GM12878 (cell line): ENCODE results near the gene PIK3R3. TPM values are rescaled to one million over a fixed set of nuclear protein-coding genes. Genes with fewer than 3 reads are reported as not detected.

ENCODE experiments used
- ATAC-seq: fragments of 200-7000 bp; cut with Tn5 transposase; 3 replicates; pipeline ENCODE4 v1.9.1; 2020; ENCODE audit warnings: mild to moderate bottlenecking, moderate library complexity
- BruUV-seq: library from RNA; stranded (reverse); fragments of 400-500 nt; replicated peaks from 2 replicates; lab custom pipeline; 2021; lab: Mats Ljungman, UMichigan
- CTCF ChIA-PET: fragments of 300-600 bp; sonication (Branson Sonifier 250); formaldehyde crosslinking; extraction: SDS; loops from one replicate; lab custom pipeline; 2021; ENCODE audit warnings: inconsistent platforms; lab: Yijun Ruan, JAX
- POLR2A ChIA-PET: fragments of 350-600 bp; formaldehyde crosslinking; extraction: SDS; loops from one replicate; lab custom pipeline; 2021; ENCODE audit warnings: inconsistent platforms; lab: Charles Lee
- RAD21 ChIA-PET: fragments of 300-600 bp; sonication (Branson Sonifier 250); formaldehyde crosslinking; loops from one replicate; lab custom pipeline; 2023; ENCODE audit warnings: antibody characterized with exemption; ENCODE audit not compliant: unreplicated experiment; lab: Charles Lee
- SMC1A ChIA-PET: fragments of 300-600 bp; sonication (Branson Sonifier 250); formaldehyde crosslinking; loops from one replicate; lab custom pipeline; 2023; ENCODE audit not compliant: unreplicated experiment, uncharacterized antibody; lab: Charles Lee
- DNase-seq: peaks from one replicate; pipeline ENCODE4 v3.0.0-alpha.2; 2011; ENCODE audit warnings: low read depth, low spot score
- FAIRE-seq: peaks from 3 replicates; lab custom pipeline; 2011; peaks lifted over from hg19 to GRCh38; lab: Jason Lieb, UNC
- H2AFZ ChIP-seq: 2 replicates; pipeline ENCODE4 v1.6.0; 2011; ENCODE audit warnings: low read depth, low read length, control low read depth; ENCODE audit not compliant: control insufficient read depth
- H3K27ac ChIP-seq: 2 replicates; pipeline ENCODE4 v1.5.1; 2011; ENCODE audit warnings: control low read depth; ENCODE audit not compliant: control insufficient read depth, insufficient read depth
- H3K27me3 ChIP-seq, 2 experiments: replicated peaks in 1 of 2; 2 replicates each; pipeline versions ENCODE4 v1.6.0 to v1.6.1; 2011; ENCODE audit warnings: low read length in 1 of 2; ENCODE audit not compliant: control insufficient read depth in 2 of 2, insufficient read depth in 2 of 2
- H3K36me3 ChIP-seq, 2 experiments: 2 replicates each; pipeline ENCODE4 v1.5.1; 2011; ENCODE audit warnings: low read length in 1 of 2; ENCODE audit not compliant: control insufficient read depth in 2 of 2, insufficient read depth in 2 of 2
- H3K4me1 ChIP-seq: 2 replicates; pipeline ENCODE4 v1.6.1; 2011; ENCODE audit warnings: mild to moderate bottlenecking, low read length, moderate library complexity, mixed read lengths; ENCODE audit not compliant: control insufficient read depth, insufficient read depth
- H3K4me2 ChIP-seq: 2 replicates; pipeline ENCODE4 v1.6.0; 2011; ENCODE audit warnings: control low read depth; ENCODE audit not compliant: control insufficient read depth, insufficient read depth
- H3K4me3 ChIP-seq: fragments of 200-600 bp; sonication (generic); 2 replicates; pipeline ENCODE4 v1.5.1; 2016
- H3K79me2 ChIP-seq: 2 replicates; pipeline ENCODE4 v1.6.0; 2011; ENCODE audit warnings: low read length; ENCODE audit not compliant: control insufficient read depth, insufficient read depth
- H3K9ac ChIP-seq: 2 replicates; pipeline ENCODE4 v1.8.0; 2011; ENCODE audit warnings: low read length, control low read depth, mixed read lengths; ENCODE audit not compliant: control insufficient read depth, insufficient read depth
- H3K9me3 ChIP-seq: replicated peaks from 3 replicates; pipeline ENCODE4 v1.5.1; 2011; ENCODE audit warnings: mild to moderate bottlenecking, low read length; ENCODE audit not compliant: control insufficient read depth, insufficient read depth
- H4K20me1 ChIP-seq: 2 replicates; pipeline ENCODE4 v1.6.0; 2011; ENCODE audit not compliant: control insufficient read depth, insufficient read depth
- JUNB ChIP-seq: IDR thresholded peaks from 2 replicates; pipeline ENCODE4 v1.6.1; 2016; ENCODE audit warnings: antibody characterized with exemption, mild to moderate bottlenecking
- TCF3 ChIP-seq: IDR thresholded peaks from 2 replicates; pipeline ENCODE4 v1.6.1; 2012; ENCODE audit warnings: low read depth, mild to moderate bottlenecking, low read length, borderline replicate concordance; ENCODE audit not compliant: insufficient read depth
- WRNIP1 ChIP-seq: IDR thresholded peaks from 2 replicates; pipeline ENCODE4 v1.6.1; 2011; ENCODE audit warnings: low read depth, low read length, improper control_type of control experiment, borderline replicate concordance
- YY1 ChIP-seq: IDR thresholded peaks from 2 replicates; pipeline ENCODE4 v1.6.1; 2011; ENCODE audit warnings: low read depth, mild to moderate bottlenecking, low read length
- WGBS: methylation state at CpG from one replicate; pipeline ENCODE4 v1.1.6; 2016; ENCODE audit warnings: low lambda C conversion rate; ENCODE audit not compliant: insufficient replicate concordance, insufficient coverage; ENCODE audit errors: missing lambda C conversion rate; 5-methylcytosine and 5-hydroxymethylcytosine counted together
- in situ Hi-C: fragments of 300-500 bp; cut with MboI; formaldehyde crosslinking; loops from 9 replicates; pipeline ENCODE4 v1.14.3; 2018; ENCODE audit warnings: mixed read lengths
- intact Hi-C: fragments of 100-400 bp; cut with micrococcal nuclease; formaldehyde crosslinking; loops from one replicate; pipeline ENCODE4 v1.14.2; 2022; ENCODE audit not compliant: unreplicated experiment
- polyA plus RNA-seq, 11 experiments: library from polyadenylated mRNA; depleted of rRNA in 4 of 11; unstranded in 6 of 11; stranded (reverse) in 5 of 11; fragments of >200 nt; fragmentation: Nextera tagmentation in 4 of 11; fragmentation: Illumina TruSeq in 1 of 11; extraction: Ambion mirVana in 4 of 11; extraction: Trizol in 1 of 11; gene quantifications; 1 replicate in 1 of 11; 2 replicates in 10 of 11; pipeline versions ENCODE4 v1.2.1 to v1.2.3, GENCODE V29; 2011 to 2016; ENCODE audit warnings: inconsistent platforms in 2 of 11, missing spikeins in 2 of 11, low read depth in 1 of 11
- total RNA-seq, 4 experiments: library from RNA; depleted of rRNA in 3 of 4; stranded (reverse); fragments of >200 nt in 3 of 4; fragmentation: Illumina TruSeq in 1 of 4; extraction: Trizol in 1 of 4; gene quantifications; 2 replicates each; pipeline versions ENCODE4 v1.2.1 to v1.2.3, GENCODE V29; 2013 to 2021

The PIK3R3 gene
- total and polyA plus RNA-seq, 10 of the 15 experiments (the other 5 are each of a cell fraction or from before 2014, with no cell fraction given), result 4.8 to 27.0 (median 19.8) TPM

- intact Hi-C loops (no loop called here), in situ Hi-C loops (no loop called here)
- Histone ChIP-seq H3K9me3 (no peaks in the 10 kb centered on the region; the same call in 2 of the 3 replicates), H3K9ac (no peak overlapping the region), H4K20me1 (no peaks in the 10 kb centered on the region), H3K79me2 (peaks cover 46% of the 10 kb centered on the region), H3K4me1 (peaks cover 7% of the 10 kb centered on the region; the same call in 1 of the 2 replicates), H3K4me3 (no peak overlapping the region), H3K27me3 (no peaks in the 10 kb centered on the region), H3K27ac (no peak overlapping the region), H3K4me2 (no peak overlapping the region), H2AFZ (no peak overlapping the region), H3K36me3 (0 out of 4 replicates have a peak, but pooled peaks cover 0 to 5% of the 10 kb centered on the region in 2 experiments)
- ChIA-PET POLR2A (interaction anchor here (0.6 to 2.1 kb wide), 6 partner anchors 10 to 111 kb away, joined by 3 to 14 read pairs (median 7); partner anchors contain the start of gene PIK3R3), CTCF (interaction anchor here (0.7 to 2.3 kb wide), 5 partner anchors 10 to 1443 kb away, joined by 3 to 14 read pairs (median 4); partner anchors contain the start of gene ARMH1), SMC1A (interaction anchor here (0.9 to 2.3 kb wide), 10 partner anchors 10 to 55 kb away, joined by 3 to 14 read pairs (median 6); no protein-coding TSS in a partner anchor), RAD21 (interaction anchor here (0.7 to 2.0 kb wide), 6 partner anchors 10 to 64 kb away, joined by 3 to 13 read pairs (median 4); no protein-coding TSS in a partner anchor)
- TF ChIP-seq WRNIP1 (no peak), JUNB (peak; percentile 67)
- BruUV-seq, result no TSS peak
- ATAC-seq (peak; percentile 64), FAIRE-seq (no peak), DNase-seq (no peak)
- WGBS, result 67% methylated on average over 5 of the region's 5 CpGs
These were observed 14.5 kb downstream of the PIK3R3 start for GRCh38 chr1:46117810-46118494.

- Histone ChIP-seq H3K9ac (no peak overlapping the region), H4K20me1 (no peaks in the 10 kb centered on the region), H3K9me3 (no peaks in the 10 kb centered on the region; the same call in 2 of the 3 replicates), H3K36me3 (0 out of 4 replicates have a peak, but pooled peaks cover 0 to 3% of the 10 kb centered on the region in 2 experiments), H3K4me1 (peaks cover 7% of the 10 kb centered on the region; the same call in 1 of the 2 replicates), H3K4me3 (no peak overlapping the region), H2AFZ (peak overlapping the region; percentile 33; the same call in 1 of the 2 replicates), H3K4me2 (peak overlapping the region; percentile 19; the same call in 1 of the 2 replicates), H3K27ac (peak overlapping the region; percentile 4; the same call in 1 of the 2 replicates), H3K27me3 (no peaks in the 10 kb centered on the region), H3K79me2 (peaks cover 45% of the 10 kb centered on the region)
- BruUV-seq, result no TSS peak
- FAIRE-seq, result no peak
- TF ChIP-seq TCF3, result no peak
- peak; percentile 69 for TF ChIP-seq YY1
- in situ Hi-C loops, result no loop called here
- CTCF ChIA-PET, result interaction anchor here (0.5 to 1.0 kb wide), 3 partner anchors 15 to 110 kb away, joined by 3 read pairs; no protein-coding TSS in a partner anchor
- no peak for DNase-seq
- intact Hi-C loops, result no loop called here
- peak; percentile 35 for ATAC-seq
- RAD21 ChIA-PET, result interaction anchor here (0.8 to 2.1 kb wide), 3 partner anchors 9 to 50 kb away, joined by 3 to 5 read pairs (median 4); no protein-coding TSS in a partner anchor
- 78% methylated on average over 2 of the region's 2 CpGs for WGBS
- SMC1A ChIA-PET, result interaction anchor here (0.8 to 1.5 kb wide), 4 partner anchors 8 to 44 kb away, joined by 3 to 5 read pairs (median 4); no protein-coding TSS in a partner anchor
- POLR2A ChIA-PET, result interaction anchor here (1.4 to 1.8 kb wide), 4 partner anchors 9 to 25 kb away, joined by 3 to 10 read pairs (median 5); no protein-coding TSS in a partner anchor
These were observed 17.4 kb downstream of the PIK3R3 start for GRCh38 chr1:46114925-46115603.
